Measurements from ENCODE around the gene DBNDD2.

The DBNDD2 gene

GRCh38 chr20:45419188-45420091 is 11.4 kb downstream of the DBNDD2 start:
- DNase-seq, result no peak

- no peak for DNase-seq
Observed at GRCh38 chr20:45420125-45420524, 12.0 kb downstream of the DBNDD2 start.

- DNase-seq, result no peak
Observed at GRCh38 chr20:45423700-45424099, 15.6 kb downstream of the DBNDD2 start.

- no peak for DNase-seq
Observed at GRCh38 chr20:45425561-45425960, 17.5 kb downstream of the DBNDD2 start.

GRCh38 chr20:45426320-45427016 is 18.4 kb downstream of the DBNDD2 start:
- no peak for DNase-seq

- no peak for DNase-seq
Observed at GRCh38 chr20:45427236-45428149, 19.4 kb downstream of the DBNDD2 start.

- DNase-seq, result no peak
Observed at GRCh38 chr20:45429618-45430017, 21.5 kb downstream of the DBNDD2 start.

GRCh38 chr20:45432294-45432693 is 24.2 kb downstream of the DBNDD2 start:
- no peak for DNase-seq

- DNase-seq, result no peak
Observed at GRCh38 chr20:45433316-45433715, 25.2 kb downstream of the DBNDD2 start.

GRCh38 chr20:45433976-45434375 is 25.9 kb downstream of the DBNDD2 start:
- no peak for DNase-seq

- DNase-seq, result peak; percentile 71 to 85 (median 84)
Observed at GRCh38 chr20:45436732-45437485, 28.8 kb downstream of the DBNDD2 start.

- DNase-seq, result no peak
Observed at GRCh38 chr20:45440424-45440823, 32.3 kb downstream of the DBNDD2 start.

GRCh38 chr20:45440891-45441685 is 33.0 kb downstream of the DBNDD2 start:
- DNase-seq, result no peak

GRCh38 chr20:45441746-45442145 is 33.7 kb downstream of the DBNDD2 start:
- no peak for DNase-seq

GRCh38 chr20:45444050-45444449 is 36.0 kb downstream of the DBNDD2 start:
- DNase-seq, result peak in 1 of 4 experiments; percentile 6

- DNase-seq, result no peak
Observed at GRCh38 chr20:45445805-45446562, 37.9 kb downstream of the DBNDD2 start.

GRCh38 chr20:45448270-45448669 is 40.2 kb downstream of the DBNDD2 start:
- no peak for DNase-seq

GRCh38 chr20:45449528-45449927 is 41.4 kb downstream of the DBNDD2 start:
- DNase-seq, result no peak

- DNase-seq, result no peak
Observed at GRCh38 chr20:45450097-45450818, 42.2 kb downstream of the DBNDD2 start.

GRCh38 chr20:45452238-45452637 is 44.1 kb downstream of the DBNDD2 start:
- DNase-seq, result no peak
